ENCODE results near the gene AAMDC. TPM values are rescaled to one million over a fixed set of nuclear protein-coding genes. Genes with fewer than 3 reads are reported as not detected.

AAMDC gene
- polyA plus RNA-seq (3.8 and 9.7 TPM in 2 replicates), polyA minus RNA-seq (3.7 and 5.2 TPM in 2 replicates)

- no peaks in the 10 kb centered on the region for H3K36me3 ChIP-seq (ENCODE audit: insufficient read depth, low read length)
- H3K9ac ChIP-seq (ENCODE audit: low read length) = peak within 1 kb of the TSS; percentile 97
- no peaks in the 10 kb centered on the region for H3K9me3 ChIP-seq (ENCODE audit: low read length)
- peaks cover 7% of the 10 kb centered on the region for H3F3A ChIP-seq (ENCODE audit: insufficient read depth, low read length, poor library complexity, severe bottlenecking)
- no peaks in the 10 kb centered on the region for H3K27me3 ChIP-seq (ENCODE audit: insufficient read depth, low read depth, low read length)
- no peaks in the 10 kb centered on the region for H4K20me1 ChIP-seq (ENCODE audit: insufficient read depth)
- H3K27ac ChIP-seq (ENCODE audit: low read length) = peak within 1 kb of the TSS; percentile 95
- H3K4me3 ChIP-seq (ENCODE audit: low read length) = peak within 1 kb of the TSS; percentile 92
- H2AFZ ChIP-seq (ENCODE audit: low read depth, low read length) = peak within 1 kb of the TSS; percentile 78
- TF ChIP-seq RAD21 (conservative IDR thresholded peaks at IDR 0.05) (peak; percentile 61), EZH2 (IDR thresholded peaks at IDR 0.05; ENCODE audit: borderline replicate concordance, insufficient read depth, low read length, poor library complexity, severe bottlenecking) (no peak), MXI1 (conservative IDR thresholded peaks at IDR 0.05; ENCODE audit: poor library complexity, severe bottlenecking) (peak; percentile 66), TAF1 (IDR thresholded peaks at IDR 0.05; ENCODE audit: low read depth) (peak; percentile 98), POLR2AphosphoS5 (IDR thresholded peaks at IDR 0.05) (peak; percentile 77), SMC3 (conservative IDR thresholded peaks at IDR 0.05; ENCODE audit: poor library complexity) (peak; percentile 56), EP300 (conservative IDR thresholded peaks at IDR 0.05; ENCODE audit: poor library complexity, severe bottlenecking) (peak; percentile 73)
- TF ChIP-seq, protein P1, sequence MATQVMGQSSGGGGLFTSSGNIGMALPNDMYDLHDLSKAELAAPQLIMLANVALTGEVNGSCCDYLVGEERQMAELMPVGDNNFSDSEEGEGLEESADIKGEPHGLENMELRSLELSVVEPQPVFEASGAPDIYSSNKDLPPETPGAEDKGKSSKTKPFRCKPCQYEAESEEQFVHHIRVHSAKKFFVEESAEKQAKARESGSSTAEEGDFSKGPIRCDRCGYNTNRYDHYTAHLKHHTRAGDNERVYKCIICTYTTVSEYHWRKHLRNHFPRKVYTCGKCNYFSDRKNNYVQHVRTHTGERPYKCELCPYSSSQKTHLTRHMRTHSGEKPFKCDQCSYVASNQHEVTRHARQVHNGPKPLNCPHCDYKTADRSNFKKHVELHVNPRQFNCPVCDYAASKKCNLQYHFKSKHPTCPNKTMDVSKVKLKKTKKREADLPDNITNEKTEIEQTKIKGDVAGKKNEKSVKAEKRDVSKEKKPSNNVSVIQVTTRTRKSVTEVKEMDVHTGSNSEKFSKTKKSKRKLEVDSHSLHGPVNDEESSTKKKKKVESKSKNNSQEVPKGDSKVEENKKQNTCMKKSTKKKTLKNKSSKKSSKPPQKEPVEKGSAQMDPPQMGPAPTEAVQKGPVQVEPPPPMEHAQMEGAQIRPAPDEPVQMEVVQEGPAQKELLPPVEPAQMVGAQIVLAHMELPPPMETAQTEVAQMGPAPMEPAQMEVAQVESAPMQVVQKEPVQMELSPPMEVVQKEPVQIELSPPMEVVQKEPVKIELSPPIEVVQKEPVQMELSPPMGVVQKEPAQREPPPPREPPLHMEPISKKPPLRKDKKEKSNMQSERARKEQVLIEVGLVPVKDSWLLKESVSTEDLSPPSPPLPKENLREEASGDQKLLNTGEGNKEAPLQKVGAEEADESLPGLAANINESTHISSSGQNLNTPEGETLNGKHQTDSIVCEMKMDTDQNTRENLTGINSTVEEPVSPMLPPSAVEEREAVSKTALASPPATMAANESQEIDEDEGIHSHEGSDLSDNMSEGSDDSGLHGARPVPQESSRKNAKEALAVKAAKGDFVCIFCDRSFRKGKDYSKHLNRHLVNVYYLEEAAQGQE (IDR thresholded peaks at IDR 0.05; ENCODE audit: borderline replicate concordance) = peak; percentile 95
- TF ChIP-seq, protein P2, sequence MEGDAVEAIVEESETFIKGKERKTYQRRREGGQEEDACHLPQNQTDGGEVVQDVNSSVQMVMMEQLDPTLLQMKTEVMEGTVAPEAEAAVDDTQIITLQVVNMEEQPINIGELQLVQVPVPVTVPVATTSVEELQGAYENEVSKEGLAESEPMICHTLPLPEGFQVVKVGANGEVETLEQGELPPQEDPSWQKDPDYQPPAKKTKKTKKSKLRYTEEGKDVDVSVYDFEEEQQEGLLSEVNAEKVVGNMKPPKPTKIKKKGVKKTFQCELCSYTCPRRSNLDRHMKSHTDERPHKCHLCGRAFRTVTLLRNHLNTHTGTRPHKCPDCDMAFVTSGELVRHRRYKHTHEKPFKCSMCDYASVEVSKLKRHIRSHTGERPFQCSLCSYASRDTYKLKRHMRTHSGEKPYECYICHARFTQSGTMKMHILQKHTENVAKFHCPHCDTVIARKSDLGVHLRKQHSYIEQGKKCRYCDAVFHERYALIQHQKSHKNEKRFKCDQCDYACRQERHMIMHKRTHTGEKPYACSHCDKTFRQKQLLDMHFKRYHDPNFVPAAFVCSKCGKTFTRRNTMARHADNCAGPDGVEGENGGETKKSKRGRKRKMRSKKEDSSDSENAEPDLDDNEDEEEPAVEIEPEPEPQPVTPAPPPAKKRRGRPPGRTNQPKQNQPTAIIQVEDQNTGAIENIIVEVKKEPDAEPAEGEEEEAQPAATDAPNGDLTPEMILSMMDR (IDR thresholded peaks at IDR 0.05; ENCODE audit: poor library complexity, severe bottlenecking) = peak; percentile 94
- H3K9me2 ChIP-seq (ENCODE audit: insufficient read depth, low read length) = no peaks in the 10 kb centered on the region
- peaks cover 31% of the 10 kb centered on the region for H3K79me2 ChIP-seq (replicated peaks; ENCODE audit: insufficient read depth, low read length)
- peak within 1 kb of the TSS; percentile 38 for H3K4me2 ChIP-seq (ENCODE audit: low read length)
Measured at GRCh38 chr11:77820565-77821348, at the start of gene AAMDC, which contains the start of gene RSF1. AAMDC (plus strand) TSS chr11:77821144; CDS start chr11:77842497, 21,353 bp downstream. RSF1 (minus strand) TSS chr11:77820722; CDS start chr11:77820714, 8 bp downstream.

DNA sequence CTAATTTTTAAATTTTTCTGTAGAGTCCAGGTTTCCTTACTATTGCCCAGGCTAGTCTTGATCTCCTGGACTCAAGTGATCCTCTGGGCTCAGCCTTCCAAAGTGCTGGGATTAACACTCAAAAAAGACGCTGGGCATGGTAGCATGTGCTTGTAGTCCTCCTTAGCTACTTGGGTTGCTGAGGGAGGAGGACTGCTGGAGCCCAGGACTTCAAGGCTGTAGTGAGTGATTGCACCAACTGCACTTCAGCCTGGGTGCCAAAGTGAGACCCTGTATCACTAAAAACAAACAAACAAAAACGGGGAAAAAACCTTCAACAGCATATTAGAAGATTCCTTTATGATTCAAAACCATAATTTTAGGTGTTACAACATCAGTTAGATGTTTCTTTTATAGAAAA, 45.0 kb upstream of the AAMDC start:
- Histone ChIP-seq H4K20me1 (ENCODE audit: insufficient read depth) (no peaks in the 10 kb centered on the region), H3K9ac (ENCODE audit: low read length) (no peak overlapping the region), H3K9me2 (ENCODE audit: insufficient read depth, low read length) (no peaks in the 10 kb centered on the region), H3K79me2 (replicated peaks; ENCODE audit: insufficient read depth, low read length) (peaks cover 53% of the 10 kb centered on the region), H3K4me3 (ENCODE audit: low read length) (no peak overlapping the region), H3K27me3 (ENCODE audit: insufficient read depth, low read depth, low read length) (no peaks in the 10 kb centered on the region), H2AFZ (ENCODE audit: low read depth, low read length) (no peak overlapping the region), H3K9me3 (ENCODE audit: low read length) (no peaks in the 10 kb centered on the region), H3K27ac (ENCODE audit: low read length) (no peak overlapping the region), H3F3A (ENCODE audit: insufficient read depth, low read length, poor library complexity, severe bottlenecking) (no peaks in the 10 kb centered on the region), H3K4me2 (ENCODE audit: low read length) (no peak overlapping the region), H3K36me3 (ENCODE audit: insufficient read depth, low read length) (no peaks in the 10 kb centered on the region)
- TF ChIP-seq EP300 (conservative IDR thresholded peaks at IDR 0.05; ENCODE audit: poor library complexity, severe bottlenecking) = no peak
- TF ChIP-seq TAF1 (IDR thresholded peaks at IDR 0.05; ENCODE audit: low read depth) = no peak
- no peak for TF ChIP-seq POLR2AphosphoS5 (IDR thresholded peaks at IDR 0.05)
- no peak for TF ChIP-seq RAD21 (conservative IDR thresholded peaks at IDR 0.05)
- TF ChIP-seq, protein P1 (IDR thresholded peaks at IDR 0.05; ENCODE audit: borderline replicate concordance) = no peak
- TF ChIP-seq EZH2 (IDR thresholded peaks at IDR 0.05; ENCODE audit: borderline replicate concordance, insufficient read depth, low read length, poor library complexity, severe bottlenecking) = no peak
- TF ChIP-seq, protein P2 (IDR thresholded peaks at IDR 0.05; ENCODE audit: poor library complexity, severe bottlenecking) = no peak
- no peak for TF ChIP-seq SMC3 (conservative IDR thresholded peaks at IDR 0.05; ENCODE audit: poor library complexity)
- no peak for TF ChIP-seq MXI1 (conservative IDR thresholded peaks at IDR 0.05; ENCODE audit: poor library complexity, severe bottlenecking)

Data from neural cell (in vitro differentiated cells).